Kidney glomerular epithelial cell (primary cell): ENCODE data around the gene BACH2.
"Not testable (repeated sequence)": the region's sequence is repeated elsewhere in the genome, so short reads cannot be mapped to it uniquely, and the experiment has no call there.

Experiments
- DNase-seq: peaks from one replicate; lab custom pipeline; 2025; lab: John Stamatoyannopoulos, UW

BACH2 gene

DNA sequence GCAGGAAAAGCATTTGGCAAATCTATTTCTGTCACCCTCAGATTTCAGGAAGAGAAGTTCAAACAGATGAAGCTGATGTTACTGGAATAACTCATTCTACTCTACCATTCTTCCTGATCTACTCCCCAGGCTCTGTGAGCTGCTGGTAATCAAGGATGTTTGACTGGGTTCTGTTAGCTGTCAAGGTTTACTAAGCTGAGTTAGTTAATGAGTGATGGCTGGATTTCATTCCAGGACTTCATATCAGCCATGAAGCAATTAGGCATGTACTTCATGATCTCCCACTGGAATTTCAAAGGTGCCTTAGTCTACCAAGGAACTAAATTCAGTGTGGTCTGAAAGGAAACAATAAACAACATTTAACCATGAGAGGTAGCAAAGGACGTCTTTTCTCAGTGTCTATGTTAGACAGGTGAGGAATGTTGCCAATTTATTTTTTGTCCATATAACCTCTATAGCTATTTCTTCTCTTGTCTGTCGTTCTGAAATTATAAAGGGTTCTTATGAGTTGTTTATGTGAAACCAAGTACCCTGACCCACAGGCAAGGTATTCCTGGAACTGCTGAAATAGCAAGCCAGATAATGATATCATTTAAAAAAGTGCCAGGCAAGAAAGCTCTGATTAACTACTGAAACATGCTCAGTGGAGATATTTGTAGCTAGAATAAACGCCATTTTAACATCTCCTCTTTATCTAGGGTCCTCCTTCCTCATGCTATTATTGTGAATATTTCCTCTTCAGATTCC is 112.9 kb downstream of the BACH2 start:
- DNase-seq: peak; percentile 86

DNA sequence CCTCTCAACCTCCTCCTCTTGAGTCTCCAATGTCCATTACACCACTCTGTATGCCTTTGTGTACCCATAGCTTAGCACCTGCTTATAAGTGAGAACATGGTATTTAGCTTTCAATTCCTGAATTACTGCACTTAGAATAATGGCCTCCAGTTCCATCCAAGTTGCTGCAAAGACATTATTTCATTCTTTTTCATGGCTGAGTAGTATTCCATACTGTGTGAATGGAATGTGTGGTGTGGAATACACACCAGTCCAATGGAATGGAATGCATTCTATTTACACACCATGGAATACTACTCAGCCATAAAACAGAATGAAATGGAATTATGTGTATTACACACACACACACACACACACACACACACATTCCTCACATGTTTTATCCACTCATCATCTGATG is 116.1 kb downstream of the BACH2 start:
- DNase-seq: no peak

DNA sequence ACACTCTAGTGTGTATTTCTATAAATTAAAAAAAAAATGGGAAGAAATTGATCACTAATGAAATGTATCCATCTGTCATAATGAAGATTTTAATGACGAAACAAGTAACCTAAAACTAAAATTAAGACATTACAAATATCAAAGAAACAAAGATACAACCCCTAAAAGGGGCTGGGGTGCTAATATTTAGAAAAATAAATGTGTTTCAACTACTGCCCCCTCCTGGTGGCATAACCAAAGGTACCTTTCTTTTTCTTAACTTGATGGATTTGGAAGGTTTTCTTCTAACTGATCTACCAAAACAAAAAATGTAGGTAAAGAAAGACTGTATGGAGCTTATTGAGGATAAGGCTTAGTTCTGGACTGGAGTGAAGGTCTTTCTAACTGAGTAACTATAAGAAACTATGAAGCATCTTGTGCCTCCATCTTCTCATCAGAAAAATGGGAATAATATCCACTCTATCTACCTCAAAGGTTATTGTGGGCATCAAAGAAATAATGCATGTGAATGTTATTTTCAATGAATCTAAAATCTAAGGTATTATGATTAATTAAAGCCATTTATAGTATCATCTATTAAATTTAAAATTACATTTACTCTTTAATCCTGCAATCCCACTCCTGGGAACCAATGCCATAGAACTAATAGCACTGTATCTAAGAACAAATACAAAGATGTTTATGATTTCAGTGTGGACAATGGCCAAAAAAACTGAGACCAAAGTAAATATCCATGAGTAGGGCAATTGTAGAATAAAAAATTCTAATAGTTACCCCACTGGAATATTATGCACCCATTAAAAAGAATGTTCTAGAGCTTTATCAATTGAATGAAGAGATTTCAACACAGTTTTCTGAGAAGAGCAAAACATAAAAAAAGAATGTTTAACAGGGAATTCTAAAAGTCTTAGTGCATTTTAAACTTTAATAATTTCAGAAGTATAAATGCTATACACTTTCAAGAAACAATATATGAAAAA is 117.2 kb downstream of the BACH2 start:
- no peak for DNase-seq

DNA sequence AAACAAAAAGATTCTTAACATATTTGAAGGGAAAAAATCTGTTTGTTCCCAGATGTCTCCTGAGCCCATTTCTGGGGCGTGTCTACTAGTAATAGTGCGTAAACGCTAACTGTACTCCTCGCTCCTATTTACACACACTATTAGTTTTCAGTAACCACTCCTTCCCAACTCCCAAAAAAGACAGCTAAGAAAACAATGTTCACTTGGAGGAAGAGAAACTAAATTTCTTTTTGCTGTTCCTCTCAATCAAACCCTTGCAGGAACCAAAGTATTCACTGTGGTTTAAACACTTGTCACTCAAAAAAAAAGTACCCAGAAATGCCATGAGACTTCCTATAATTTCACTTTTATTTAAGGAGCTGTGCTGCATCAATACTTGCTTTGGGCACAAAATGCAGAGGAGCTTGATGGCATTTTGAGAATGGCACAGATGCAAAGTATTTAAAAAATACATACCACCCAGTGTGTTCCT is 118.2 kb downstream of the BACH2 start:
- no peak for DNase-seq

DNA sequence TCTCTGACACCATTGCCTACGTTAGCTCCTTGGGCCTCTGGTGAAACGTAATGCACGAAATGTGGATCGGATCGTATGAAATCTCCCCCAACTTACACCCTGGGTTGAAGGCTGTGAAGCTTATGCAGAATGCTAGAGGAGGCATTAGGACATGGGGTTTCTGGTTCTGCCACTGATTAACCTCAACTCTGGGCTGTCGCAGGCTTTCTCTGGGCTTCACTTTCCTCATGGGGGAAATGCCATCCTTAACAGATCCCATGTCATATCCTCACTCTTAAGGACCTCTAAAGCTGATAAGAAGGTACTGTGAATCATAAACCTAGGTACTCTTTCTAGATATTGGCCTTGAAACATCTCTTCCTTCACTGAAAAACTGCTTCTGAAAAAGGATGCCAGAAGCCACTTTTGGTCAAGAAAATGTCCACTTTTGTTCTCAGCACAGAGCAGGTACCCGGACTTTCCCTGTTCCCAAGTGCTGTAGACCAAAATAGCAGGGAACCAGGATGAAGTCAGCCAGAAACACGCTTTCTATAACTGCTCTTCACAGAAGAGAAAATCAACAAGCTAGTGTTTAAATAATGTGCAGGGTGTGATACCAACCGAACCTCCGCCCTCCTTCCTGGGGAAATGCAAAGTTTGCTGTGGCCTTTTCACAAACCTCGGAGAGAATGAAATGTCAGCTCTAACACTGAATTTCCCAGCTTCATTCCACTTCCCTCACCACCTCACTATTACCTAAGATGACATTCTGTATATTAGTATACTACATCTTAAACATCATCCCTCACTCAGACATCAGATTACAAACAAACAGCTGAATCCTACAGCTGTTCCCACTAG is 118.9 kb downstream of the BACH2 start:
- DNase-seq: no peak

DNA sequence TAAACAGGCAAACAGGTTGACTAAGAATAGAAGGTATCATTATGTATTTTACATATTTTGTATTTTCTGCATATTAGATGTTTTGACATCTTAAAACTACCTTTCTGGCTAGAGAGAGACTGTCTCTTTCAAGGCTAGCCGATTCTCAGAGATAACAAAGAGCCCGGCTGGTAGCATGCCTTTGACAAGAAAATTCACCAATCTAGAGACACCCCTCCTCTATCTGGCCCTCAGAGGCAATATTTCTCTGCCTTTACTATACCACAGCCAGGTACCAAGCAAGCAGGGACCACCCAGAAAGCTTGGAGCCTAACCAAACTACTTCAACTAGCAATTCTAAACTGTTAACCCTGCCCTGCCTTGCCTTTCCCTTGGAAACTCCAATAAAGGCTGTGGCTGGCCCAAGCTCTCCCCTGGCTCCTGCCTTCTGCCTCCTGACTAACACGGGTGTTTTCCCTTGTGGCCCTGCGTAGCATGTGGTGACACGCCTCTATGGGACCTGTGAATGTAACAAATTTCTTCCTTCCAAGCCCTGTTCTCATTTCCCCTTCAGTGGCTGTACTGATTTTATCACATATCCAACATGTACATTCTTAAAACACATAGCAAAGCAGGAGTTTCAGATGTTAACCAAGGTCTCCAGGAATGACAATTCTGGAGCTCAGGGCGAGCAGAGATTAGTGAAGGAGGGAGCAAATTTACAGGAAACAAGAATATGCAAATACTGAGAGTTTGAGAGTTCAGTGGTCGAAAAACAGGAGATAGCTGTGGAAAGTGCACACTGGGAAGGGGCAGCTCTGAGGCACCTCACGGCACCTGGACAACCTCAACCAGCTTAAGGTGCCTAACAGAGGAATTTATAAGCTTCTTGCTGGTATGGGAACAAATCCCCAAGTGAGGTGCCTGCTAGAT is 120.8 kb downstream of the BACH2 start:
- no peak for DNase-seq

DNA sequence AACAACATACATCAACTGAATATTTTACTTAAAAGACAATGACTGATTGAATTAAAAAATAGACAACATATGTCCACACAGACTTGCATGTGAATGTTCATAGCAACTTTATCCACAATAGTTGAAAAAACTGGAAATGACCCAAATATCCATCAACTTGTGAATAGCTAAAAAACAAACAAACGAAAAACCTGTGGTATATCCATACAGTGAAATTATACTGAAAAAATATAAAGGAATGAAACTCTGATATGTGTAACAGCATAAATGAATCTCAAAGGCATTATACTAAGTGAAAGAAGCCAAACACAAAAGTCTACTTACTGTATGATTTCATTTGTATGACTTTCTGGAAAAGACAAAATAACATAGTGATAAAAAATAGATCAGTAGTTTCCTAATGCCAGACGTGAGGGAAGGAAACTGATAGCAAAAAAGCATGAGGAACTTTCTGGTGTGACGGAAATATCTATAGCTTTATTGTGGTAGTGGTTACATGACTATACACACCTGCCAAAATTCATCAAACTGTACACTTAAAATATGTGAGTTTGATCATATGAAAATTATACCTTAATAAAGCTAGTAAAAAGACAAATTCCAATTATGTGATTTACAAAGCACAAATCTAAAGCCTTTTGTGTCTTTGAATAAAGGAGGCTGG is 123.2 kb downstream of the BACH2 start:
- DNase-seq: no peak

DNA sequence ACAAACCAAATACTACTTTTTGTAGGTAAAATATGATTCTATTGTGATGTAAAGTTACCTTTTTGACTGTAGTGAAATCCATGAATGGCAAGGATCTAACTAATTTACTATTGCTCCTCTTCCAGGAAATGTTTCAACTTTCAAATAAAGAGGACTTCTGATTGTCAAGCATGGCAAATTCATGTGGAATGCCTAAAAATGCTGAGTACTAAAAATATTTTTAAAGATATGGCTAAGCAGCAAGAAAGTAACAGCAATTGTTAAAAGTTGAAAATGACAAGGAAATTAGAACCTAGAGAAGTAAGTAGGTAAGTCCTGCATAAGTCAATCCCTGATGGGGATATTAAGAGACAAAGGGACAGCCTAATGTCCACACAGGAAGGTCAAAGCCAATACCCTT is 126.0 kb downstream of the BACH2 start:
- no peak for DNase-seq

DNA sequence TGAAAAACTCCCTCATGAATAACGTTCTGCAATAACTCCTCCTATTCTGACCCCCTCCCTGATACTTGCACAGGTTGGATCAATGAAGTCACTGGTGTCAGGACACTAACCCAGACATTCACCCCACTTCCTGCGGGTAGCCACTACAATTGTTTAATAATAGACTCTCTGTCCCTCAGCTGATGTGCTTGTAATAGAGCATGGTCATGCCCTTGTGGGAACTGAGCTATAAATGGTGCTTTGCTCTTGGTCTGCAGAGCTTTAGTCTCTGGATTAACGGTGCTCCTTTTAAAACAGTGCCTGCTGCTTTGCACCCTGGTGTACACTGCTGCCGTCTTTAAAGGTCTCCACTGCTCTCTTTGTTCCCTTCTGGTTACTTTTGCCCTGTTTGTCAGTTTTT is 127.3 kb downstream of the BACH2 start:
- no peak for DNase-seq

DNA sequence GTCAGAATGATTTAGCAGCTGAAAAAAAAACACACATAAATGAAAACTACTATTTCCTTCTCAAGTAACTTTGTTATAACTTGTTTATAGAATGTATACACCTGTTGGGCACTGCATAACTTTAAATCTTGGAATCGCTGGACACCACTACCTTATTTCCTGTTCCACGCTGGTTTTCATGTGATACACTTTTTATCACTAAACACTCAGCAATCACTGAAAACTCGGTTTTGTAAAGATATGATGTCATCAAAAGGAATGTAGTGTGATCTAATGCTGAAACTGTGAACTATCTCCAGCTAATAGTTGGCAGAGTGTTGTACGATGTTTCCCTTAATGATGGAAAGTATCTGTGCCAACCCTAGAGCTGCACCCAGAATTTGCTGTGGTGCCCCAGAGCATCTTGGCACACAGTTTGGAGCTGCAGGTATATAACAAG is 127.9 kb downstream of the BACH2 start:
- DNase-seq: peak; percentile 57

DNA sequence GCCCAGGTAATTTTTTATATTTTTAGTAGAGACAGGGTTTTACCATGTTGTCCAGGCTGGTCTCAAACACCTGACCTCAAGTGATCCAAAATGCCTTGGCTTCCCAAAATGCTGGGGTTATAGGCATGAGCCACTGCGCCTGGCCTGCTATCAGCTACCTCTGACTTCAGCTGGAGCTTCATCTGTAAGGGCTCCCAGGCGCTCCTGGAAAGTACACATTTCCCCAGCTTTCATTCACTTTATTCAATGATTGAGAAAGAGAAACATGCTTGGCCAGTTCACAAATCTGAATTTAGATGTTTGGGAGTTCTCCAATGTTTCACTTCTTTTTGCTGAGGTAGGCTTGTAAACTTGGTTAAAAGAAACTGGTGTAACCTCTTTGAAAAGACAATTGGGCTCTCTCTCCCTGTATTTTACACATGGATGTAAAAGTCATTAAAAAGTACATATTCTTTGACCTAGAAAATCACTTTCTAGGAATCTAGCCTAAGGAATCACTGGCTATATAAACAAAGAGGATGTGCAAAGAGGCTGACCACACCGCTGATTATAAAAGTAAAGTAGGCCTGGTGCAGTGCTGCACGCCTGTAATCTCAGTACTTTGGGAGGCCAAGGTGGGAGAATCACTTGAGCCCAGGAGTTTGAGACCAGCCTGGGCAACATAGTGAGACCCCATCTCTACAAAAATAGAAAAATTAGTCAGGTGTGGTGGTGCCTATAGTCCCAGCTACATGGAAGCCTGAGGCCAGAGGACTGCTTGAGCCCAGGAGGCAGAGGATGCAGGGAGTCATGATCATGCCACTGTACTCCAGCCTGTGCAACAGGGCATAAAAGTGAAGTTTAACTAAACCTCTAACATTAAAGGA is 128.9 kb downstream of the BACH2 start:
- DNase-seq: no peak

DNA sequence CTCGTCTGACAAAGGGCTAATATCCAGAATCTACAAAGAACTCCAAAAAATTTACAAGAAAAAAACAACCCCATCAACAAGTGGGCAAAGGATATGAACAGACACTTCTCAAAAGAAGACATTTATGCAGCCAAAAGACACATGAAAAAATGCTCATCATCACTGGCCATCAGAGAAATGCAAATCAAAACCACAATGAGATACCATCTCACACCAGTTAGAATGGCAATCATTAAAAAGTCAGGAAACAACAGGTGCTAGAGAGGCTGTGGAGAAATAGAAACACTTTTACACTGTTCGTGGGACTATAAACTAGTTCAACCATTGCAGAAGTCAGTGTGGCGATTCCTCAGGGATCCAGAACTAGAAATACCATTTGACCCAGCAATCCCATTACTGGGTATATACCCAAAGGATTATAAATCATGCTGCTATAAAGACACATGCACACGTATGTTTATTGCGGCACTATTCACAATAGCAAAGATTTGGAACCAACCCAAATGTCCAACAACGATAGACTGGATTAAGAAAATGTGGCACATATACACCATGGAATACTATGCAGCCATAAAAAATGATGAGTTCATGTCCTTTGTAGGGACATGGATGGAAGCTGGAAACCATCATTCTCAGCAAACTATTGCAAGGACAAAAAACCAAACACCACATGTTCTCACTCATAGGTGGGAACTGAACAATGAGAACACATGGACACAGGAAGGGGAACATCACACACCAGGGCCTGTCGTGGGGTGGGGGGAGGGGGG is 130.3 kb downstream of the BACH2 start:
- not testable (repeated sequence) for DNase-seq

DNA sequence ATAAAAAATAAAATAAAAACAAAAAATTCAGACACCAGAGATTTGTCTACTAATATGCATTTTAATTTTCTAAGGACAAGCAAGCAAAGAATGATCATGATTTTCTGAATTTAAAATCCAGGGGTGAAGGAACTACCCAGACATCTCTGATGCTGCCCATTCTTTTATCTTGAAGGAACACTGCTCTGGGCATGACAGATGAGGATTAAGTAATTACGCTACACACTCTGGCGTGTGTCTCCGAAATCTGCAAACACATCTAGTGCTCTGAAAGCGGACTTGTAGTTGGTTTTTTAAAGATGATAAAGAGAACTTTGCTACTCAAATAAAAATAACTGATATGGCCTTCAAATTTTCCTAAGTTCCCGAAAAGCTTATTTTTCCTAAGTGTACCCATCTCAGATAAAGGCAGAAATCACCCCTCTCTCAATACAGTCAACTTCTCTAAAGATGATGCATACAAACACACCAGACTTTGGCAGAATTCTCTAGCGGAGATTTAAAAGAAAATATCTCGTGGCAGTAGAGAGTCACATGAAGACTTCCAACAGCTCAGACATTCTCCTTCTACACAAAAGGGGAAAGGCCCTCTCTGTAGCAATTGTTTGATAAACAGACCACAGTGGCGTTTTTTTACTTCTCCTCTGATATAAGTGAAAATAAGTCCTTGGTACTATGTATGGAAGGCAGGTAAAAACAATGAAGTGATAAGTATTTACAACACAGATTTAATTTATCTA is 133.8 kb downstream of the BACH2 start:
- DNase-seq: no peak

DNA sequence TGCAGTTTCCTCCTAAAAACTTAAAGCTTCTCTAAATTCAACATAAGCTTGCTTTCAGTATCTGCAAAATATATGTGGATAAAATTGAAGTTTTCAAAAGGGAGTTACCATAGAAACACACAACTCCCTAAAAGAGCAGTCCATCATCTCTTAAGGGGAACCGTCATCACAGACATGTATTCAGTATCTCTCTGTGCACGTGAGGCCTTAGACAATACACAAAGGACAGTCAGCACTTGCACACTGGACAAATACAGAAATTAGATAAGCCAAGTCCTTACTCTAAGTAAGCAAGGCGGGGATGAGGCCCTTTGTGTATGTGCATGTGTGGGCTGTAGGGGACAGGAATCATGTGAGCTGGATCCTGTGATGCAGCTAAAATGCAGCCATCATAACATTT is 136.6 kb downstream of the BACH2 start:
- no peak for DNase-seq

DNA sequence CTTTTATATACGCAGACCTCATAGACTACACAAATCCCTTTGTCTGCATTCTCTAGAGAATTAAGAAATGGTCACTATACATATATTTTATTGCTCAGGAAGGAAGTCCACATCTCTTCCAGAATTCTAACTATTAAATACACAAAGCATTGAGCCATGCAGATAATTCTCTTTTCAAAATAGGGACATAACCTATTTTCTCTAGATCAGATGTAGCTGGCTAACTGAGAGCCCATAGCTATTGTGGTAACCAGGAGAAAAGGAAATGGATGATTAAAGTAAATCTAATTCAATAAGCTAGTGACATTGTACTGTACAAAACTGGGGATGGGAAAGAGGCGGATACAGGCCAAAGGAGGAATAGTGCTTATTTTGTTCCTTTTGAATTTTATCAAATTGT is 137.2 kb downstream of the BACH2 start:
- DNase-seq: no peak

DNA sequence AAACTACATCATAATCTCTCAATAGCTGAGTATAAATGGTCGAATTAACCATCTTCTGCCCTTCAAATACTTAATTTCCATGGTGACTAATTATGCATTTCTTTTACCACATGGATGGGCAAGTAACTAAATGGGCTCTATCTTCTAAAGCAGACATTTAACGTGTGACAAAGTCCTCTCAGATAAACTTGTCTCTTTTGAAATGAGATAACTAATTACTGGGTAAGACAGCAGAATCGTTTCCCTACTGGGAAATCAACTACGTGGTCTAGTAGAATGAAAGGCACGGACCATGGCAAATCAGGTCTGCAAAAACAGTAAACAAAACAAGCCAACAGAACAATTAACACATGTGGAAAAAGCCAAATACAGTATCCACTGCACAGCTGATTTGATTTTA is 137.7 kb downstream of the BACH2 start:
- DNase-seq: no peak

DNA sequence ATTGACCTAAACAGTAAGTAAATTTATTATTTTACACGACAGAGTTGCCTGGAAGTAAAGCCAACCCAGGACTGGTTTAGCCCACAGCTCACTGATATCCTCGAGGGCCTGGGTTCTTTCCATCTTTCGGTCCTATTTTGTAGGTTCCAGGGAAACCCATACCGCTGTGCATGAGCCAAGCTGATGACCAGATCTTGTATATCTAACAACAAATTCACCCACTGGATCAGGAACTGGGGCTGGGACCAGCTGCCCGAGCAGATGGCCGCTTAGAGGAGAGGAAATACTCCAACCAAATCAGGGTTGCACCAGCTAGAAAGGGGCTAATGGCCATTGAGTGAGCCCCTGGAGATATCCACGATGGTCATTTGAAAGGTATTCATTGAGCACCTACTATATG is 139.2 kb downstream of the BACH2 start:
- DNase-seq: no peak

DNA sequence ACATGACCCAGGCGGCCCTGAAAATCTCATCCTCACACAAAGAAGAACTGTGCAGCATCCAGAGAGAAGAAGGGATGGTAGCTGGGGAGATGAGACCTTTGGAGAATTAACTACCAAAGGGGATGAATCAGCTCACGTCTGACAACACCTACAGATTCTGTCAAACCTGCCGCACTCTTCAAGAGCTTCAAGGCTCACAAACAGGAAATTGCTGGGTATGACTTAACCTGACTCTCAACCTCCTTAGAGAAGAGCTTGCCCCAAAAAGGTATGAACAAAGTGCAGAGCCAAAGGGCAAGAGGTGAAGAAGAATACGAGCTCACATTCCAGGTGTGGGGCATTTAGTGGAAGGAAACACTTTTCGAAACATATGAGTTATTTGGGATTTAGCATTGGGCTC is 139.8 kb downstream of the BACH2 start:
- no peak for DNase-seq
